Prostate gland (tissue), 2 donors: ENCODE measurements around the gene ZBTB5. TPM values are rescaled to one million over a fixed set of nuclear protein-coding genes. Genes with fewer than 3 reads are reported as not detected.

Source experiments
- DNase-seq: peaks from one replicate; pipeline ENCODE4 v3.0.0-alpha.2; 2019; ENCODE audit warnings: low spot score
- H3K27ac ChIP-seq, 2 donors: fragments of 200-600 bp; sonication (generic); 2 replicates each; pipeline ENCODE4 v1.5.1; 2017 to 2019
- H3K27me3 ChIP-seq: fragments of 200-600 bp; sonication (generic); replicated peaks from 2 replicates; pipeline ENCODE4 v1.5.1; 2019; ENCODE audit not compliant: insufficient read depth
- H3K36me3 ChIP-seq, 2 donors: fragments of 200-600 bp; sonication (generic); 1 replicate in 1 of 2; 2 replicates in 1 of 2; pipeline versions ENCODE4 v1.5.1 to v1.8.1; 2017 to 2019
- H3K4me1 ChIP-seq: fragments of 200-600 bp; sonication (generic); replicated peaks from 2 replicates; pipeline ENCODE4 v1.5.1; 2019
- H3K4me3 ChIP-seq, 2 donors: fragments of 200-600 bp; sonication (generic); 2 replicates each; pipeline ENCODE4 v1.5.1; 2017 to 2019
- H3K9me3 ChIP-seq: fragments of 200-600 bp; sonication (generic); 2 replicates; pipeline ENCODE4 v1.5.1; 2017
- CTCF ChIP-seq, 4 experiments: fragments of 200-600 bp in 2 of 4; fragments of 450-650 bp in 2 of 4; sonication (generic) in 2 of 4; IDR thresholded peaks; 1 replicate in 3 of 4; 2 replicates in 1 of 4; pipeline ENCODE4 v1.5.1; 2016 to 2019; ENCODE audit warnings: antibody characterized with exemption in 4 of 4, mild to moderate bottlenecking in 2 of 4, moderate library complexity in 2 of 4
- POLR2A ChIP-seq: fragments of 450-650 bp; IDR thresholded peaks from one replicate; pipeline ENCODE4 v1.6.1; 2016; ENCODE audit warnings: antibody characterized with exemption, mild to moderate bottlenecking
- POLR2AphosphoS5 ChIP-seq: sonication (generic); formaldehyde crosslinking; IDR thresholded peaks from one replicate; pipeline ENCODE4 v1.6.1; 2017; ENCODE audit warnings: antibody characterized with exemption
- WGBS: methylation state at CpG from one replicate; pipeline ENCODE4 v1.1.5; 2018; 5-methylcytosine and 5-hydroxymethylcytosine counted together
- intact Hi-C: fragments of 100-400 bp; cut with DNase I; formaldehyde crosslinking; loops from one replicate; pipeline ENCODE4 v1.14.2; 2022
- total RNA-seq, 2 donors: library from RNA; depleted of rRNA; stranded (reverse); fragments of >200 nt; gene quantifications; one replicate each; pipeline ENCODE4 v1.1.0, GENCODE V29; 2016

Gene ZBTB5
- total RNA-seq, 2 donors from 2014 or later = 17.8 to 26.6 TPM

DNA sequence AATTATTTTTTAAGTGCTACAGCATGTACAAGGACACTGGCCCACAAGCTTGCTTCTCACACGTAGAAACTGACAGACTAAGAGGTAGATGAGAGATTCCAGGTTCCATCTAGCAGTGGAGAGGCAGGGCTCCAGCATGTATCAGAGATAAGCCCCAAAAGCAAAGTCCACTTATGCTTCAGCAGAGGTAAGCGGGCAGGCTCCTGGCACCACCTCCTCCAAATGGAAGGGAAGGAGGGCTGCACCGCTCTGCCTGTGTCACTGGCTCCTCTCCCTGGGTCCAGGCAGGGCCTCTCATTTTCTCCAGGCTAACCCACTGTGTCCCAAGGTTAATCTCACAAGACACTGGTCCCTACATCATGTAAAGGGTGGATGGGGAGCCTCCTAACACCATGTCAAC, 26.9 kb downstream of the ZBTB5 start:
- Histone ChIP-seq H3K36me3 (peaks cover 7 to 8% of the 10 kb centered on the region in 2 donors), H3K27me3 (no peaks in the 10 kb centered on the region), H3K27ac (no peak overlapping the region), H3K4me1 (no peaks in the 10 kb centered on the region), H3K9me3 (no peaks in the 10 kb centered on the region), H3K4me3 (no peak overlapping the region)
- 88% methylated on average over 3 of the region's 3 CpGs for WGBS
- intact Hi-C loops = no loop called here
- TF ChIP-seq POLR2A = no peak
- TF ChIP-seq CTCF (IDR thresholded peaks at IDR 0.05) = no peak
- no peak for TF ChIP-seq POLR2AphosphoS5
- DNase-seq = no peak

DNA sequence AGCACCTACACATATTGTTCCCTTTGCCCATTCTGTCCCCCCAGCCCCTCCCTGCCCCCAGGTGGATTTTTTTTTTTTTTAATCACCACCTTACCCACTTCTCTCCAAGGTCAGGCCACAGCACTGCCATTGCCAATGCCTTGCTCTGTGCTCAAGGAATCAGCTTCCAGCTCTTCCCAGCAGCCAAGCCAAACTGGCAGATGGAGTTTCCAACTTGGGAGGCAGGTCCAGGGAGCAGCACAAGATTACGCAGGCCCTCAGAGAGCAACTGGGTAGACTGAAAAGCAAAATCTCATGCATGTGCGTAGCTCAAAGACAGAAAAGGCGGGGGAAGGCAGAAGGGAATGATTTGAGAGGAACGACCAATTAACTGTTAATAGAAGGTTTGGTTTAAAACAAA, 27.6 kb downstream of the ZBTB5 start:
- no peak overlapping the region for H3K4me3 ChIP-seq
- peaks cover 7 to 8% of the 10 kb centered on the region in 2 donors for H3K36me3 ChIP-seq
- no peak overlapping the region for H3K27ac ChIP-seq
- H3K4me1 ChIP-seq = no peaks in the 10 kb centered on the region
- H3K9me3 ChIP-seq = no peaks in the 10 kb centered on the region
- TF ChIP-seq POLR2AphosphoS5 = no peak
- no peak for TF ChIP-seq POLR2A
- no peak for TF ChIP-seq CTCF (IDR thresholded peaks at IDR 0.05)
- intact Hi-C loops = no loop called here
- 94% methylated on average over 4 of the region's 4 CpGs for whole genome bisulfite sequencing
- no peak for DNase-seq
- no peaks in the 10 kb centered on the region for H3K27me3 ChIP-seq

- H3K4me3 ChIP-seq = no peak overlapping the region
- no peak for TF ChIP-seq POLR2AphosphoS5
- H3K9me3 ChIP-seq = no peaks in the 10 kb centered on the region
- H3K36me3 ChIP-seq = peaks cover 7 to 8% of the 10 kb centered on the region in 2 donors
- no peaks in the 10 kb centered on the region for H3K4me1 ChIP-seq
- intact Hi-C loops = no loop called here
- H3K27me3 ChIP-seq = no peaks in the 10 kb centered on the region
- no peak overlapping the region for H3K27ac ChIP-seq
- no peak for DNase-seq
- WGBS = 94% methylated on average over 6 of the region's 6 CpGs
Observed at GRCh38 chr9:37437010-37437409, 28.2 kb downstream of the ZBTB5 start.

DNA sequence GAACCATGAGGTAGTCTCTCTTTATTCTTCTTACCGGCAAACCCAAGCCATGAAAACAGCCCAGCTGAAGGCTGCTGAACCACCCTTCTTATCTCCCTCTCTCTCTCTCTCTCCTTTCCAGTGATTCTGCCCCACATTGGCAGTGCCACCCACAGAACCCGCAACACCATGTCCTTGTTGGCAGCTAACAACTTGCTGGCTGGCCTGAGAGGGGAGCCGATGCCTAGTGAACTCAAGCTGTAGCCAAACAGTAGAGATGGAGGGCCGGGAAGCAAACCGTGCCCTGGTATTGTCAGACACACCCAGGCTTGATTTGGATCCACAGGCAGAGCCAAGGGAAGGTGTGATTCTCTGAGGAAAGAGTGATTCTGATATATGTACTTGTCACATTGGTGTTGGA, 28.7 kb downstream of the ZBTB5 start:
- H3K9me3 ChIP-seq = no peaks in the 10 kb centered on the region
- no peak for DNase-seq
- no peaks in the 10 kb centered on the region for H3K4me1 ChIP-seq
- H3K4me3 ChIP-seq = no peak overlapping the region
- no peak for TF ChIP-seq POLR2A
- H3K27ac ChIP-seq = no peak overlapping the region
- WGBS = 89% methylated on average over 5 of the region's 5 CpGs
- intact Hi-C loops = no loop called here
- H3K27me3 ChIP-seq = no peaks in the 10 kb centered on the region
- peaks cover 7 to 8% of the 10 kb centered on the region in 2 donors for H3K36me3 ChIP-seq

GRCh38 chr9:37433867-37434371, 31.3 kb downstream of the ZBTB5 start:
- Histone ChIP-seq H3K4me3 (no peak overlapping the region), H3K27me3 (no peaks in the 10 kb centered on the region), H3K36me3 (peaks cover 7 to 8% of the 10 kb centered on the region in 2 donors), H3K27ac (no peak overlapping the region), H3K4me1 (no peaks in the 10 kb centered on the region), H3K9me3 (no peaks in the 10 kb centered on the region)
- 59% methylated on average over 7 of the region's 7 CpGs for whole genome bisulfite sequencing
- no peak for TF ChIP-seq POLR2AphosphoS5
- no peak for TF ChIP-seq POLR2A
- TF ChIP-seq CTCF (IDR thresholded peaks at IDR 0.05) = no peak
- no peak for DNase-seq
- intact Hi-C loops = no loop called here

DNA sequence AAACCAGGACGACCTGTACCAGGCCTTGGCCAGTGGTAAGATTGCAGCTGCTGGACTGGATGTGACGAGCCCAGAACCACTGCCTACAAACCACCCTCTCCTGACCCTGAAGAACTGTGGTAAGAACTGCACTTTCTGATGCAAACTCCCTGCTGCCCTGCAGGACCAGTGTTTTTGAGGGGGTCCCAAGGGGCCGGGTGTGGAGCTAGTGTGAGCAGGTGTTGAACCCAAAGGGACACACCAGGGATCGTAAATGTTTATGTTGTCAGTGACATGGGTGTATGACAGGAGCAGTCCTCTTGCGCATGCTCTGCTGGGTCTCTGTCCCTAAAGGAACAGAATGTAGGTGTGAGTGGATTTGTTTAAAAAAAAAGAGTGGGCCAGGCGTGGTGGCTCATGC, 33.2 kb downstream of the ZBTB5 start:
- Histone ChIP-seq H3K4me1 (no peaks in the 10 kb centered on the region), H3K27me3 (no peaks in the 10 kb centered on the region), H3K36me3 (peaks cover 0 to 4% of the 10 kb centered on the region in 2 donors), H3K27ac (no peak overlapping the region), H3K9me3 (no peaks in the 10 kb centered on the region), H3K4me3 (no peak overlapping the region)
- intact Hi-C loops = no loop called here
- TF ChIP-seq POLR2A (no peak), CTCF (IDR thresholded peaks at IDR 0.05) (no peak), POLR2AphosphoS5 (no peak)
- 79% methylated on average over 6 of the region's 6 CpGs for WGBS
- no peak for DNase-seq
